Measurements from ENCODE around the gene FBXO10.

- TF ChIP-seq SMAD5 (IDR thresholded peaks at IDR 0.05; ENCODE audit: low read depth) (no peak), TCF12 (IDR thresholded peaks at IDR 0.05; ENCODE audit: low read depth, low read length) (no peak), YBX1 (IDR thresholded peaks at IDR 0.05) (no peak), RAD21 (IDR thresholded peaks at IDR 0.05; ENCODE audit: insufficient read depth, low read depth, low read length) (no peak), EZH2 (IDR thresholded peaks at IDR 0.05; ENCODE audit: borderline replicate concordance, control insufficient read depth, low read depth, low read length) (no peak)
Measured at GRCh38 chr9:37539634-37540033, 36.5 kb downstream of the FBXO10 start.
